Stimulated activated CD4-positive, alpha-beta T cell treated with anti-CD3 and anti-CD28 coated beads, Interleukin-2, amount 100 ng/mL, for 48 hours (primary cell): ENCODE measurements around the gene ZNF526.
A peak's percentile ranks its signal among the peaks of the same experiment; 100 is the strongest.
"Not testable (repeated sequence)": the region's sequence is repeated elsewhere in the genome, so short reads cannot be mapped to it uniquely, and the experiment has no call there.

ENCODE experiments used
- DNase-seq, 2 donors: peaks; one replicate each; pipeline ENCODE4 v3.0.0-alpha.2; 2020

ZNF526 gene

DNA sequence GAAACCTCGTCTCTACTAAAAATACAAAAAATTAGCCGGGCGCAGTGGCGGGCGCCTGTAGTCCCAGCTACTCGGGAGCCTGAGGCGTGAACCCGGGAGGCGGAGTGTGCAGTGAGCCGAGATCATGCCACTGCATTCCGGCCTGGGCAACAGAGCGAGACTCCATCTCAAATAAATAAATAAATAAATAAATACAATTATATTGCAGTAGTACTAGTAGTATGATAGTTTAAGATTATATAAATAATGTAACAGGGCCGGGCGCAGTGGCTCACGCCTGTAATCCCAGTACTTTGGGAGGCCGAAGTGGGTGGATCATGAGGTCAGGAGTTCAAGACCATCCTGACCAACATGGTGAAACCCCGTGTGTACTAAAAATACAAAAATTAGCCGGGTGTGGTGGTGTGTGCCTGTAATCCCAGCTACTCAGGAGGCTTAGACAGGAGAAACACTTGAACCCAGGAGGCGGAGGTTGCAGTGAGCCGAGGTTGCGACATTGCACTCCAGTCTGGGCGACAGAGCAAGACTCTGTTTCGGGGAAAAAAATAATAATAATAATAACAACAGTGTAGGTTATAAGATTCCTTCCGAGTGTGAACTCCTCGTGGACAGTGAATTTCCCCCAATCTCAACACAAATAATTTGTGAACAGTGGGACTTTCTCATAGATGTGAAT, 47.0 kb downstream of the ZNF526 start:
- not testable (repeated sequence) for DNase-seq

DNA sequence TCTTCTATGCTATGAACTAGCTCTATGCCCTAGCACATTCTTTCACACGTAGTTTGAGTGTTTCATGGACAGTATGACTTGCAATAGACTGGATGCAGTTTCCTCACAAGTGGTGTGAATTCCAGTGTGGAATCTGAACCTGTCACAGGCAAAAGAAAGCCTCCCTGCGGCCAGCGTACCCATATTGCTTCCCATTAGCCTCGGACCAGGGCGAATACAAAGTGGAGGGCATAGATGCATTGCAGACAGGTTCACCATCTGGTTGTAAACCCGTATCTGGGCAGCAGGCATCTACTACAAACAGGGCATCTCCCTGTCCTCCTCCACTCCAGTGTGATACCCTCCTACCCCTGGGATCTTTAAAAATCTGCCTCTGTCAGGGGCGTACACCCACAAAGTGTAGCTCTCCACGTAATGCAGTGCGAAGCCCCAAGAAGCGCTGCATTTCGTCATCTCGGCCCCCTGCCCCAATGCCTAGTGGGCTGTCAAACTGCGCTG, 47.6 kb downstream of the ZNF526 start:
- DNase-seq, result no peak

- DNase-seq, result peak; percentile 93 to 96
These were observed 48.1 kb downstream of the ZNF526 start for GRCh38 chr19:42268142-42268703.

GRCh38 chr19:42268704-42269477, 48.8 kb downstream of the ZNF526 start, which contains the start of gene CIC:
Gene CIC (plus strand): TSS chr19:42269252. CDS start chr19:42271784, 2,532 bp downstream.
- DNase-seq, result peak; percentile 97 to 98

DNA sequence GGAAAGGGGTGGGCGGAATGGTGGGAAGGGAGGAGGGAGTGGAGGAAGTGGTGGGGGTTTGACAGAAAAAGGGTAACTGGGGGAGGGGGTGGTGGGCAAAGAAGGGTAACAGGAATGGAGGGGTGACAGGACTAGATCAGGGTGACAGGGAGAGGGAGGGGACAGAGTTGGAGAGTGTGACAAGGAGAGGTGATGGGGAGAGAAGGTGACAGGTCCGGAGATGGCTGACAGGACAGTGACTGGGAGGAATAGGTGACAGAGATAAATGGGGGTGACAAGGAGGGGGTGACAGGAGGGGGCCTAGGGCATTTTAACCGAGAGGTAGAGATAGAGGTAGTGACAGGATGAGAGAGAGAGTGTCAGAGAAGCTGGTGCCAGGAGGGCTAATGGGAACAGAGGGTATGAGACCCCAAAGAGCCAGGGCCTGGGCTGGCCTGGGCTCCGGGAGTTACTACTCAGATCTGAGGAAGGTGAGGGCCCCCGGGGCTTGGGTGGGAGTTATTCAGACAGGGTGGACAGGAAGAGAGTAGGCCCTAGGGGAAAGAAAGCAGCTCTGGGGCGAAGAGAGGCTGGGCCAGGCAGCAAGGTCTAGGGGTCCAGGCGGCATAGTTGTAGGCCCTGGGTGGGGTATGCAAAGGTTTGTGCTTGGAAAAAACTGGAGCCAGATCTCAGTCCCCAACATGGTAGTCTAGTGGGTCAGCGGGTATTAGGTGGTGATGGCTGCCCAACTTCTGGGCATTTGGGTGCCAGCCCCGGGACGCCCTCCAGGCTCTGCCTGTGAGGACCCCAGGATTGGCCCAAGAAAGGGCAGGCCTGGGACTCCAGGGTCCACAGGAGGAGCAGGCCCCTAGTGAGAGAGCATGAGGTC, 49.6 kb downstream of the ZNF526 start:
- DNase-seq, result no peak

GRCh38 chr19:42270346-42271044, 50.4 kb downstream of the ZNF526 start:
- DNase-seq, result peak; percentile 53 to 56

GRCh38 chr19:42271045-42271419, 50.9 kb downstream of the ZNF526 start:
- no peak for DNase-seq

- DNase-seq, result no peak
These were observed 51.9 kb downstream of the ZNF526 start for GRCh38 chr19:42271861-42272534.

DNA sequence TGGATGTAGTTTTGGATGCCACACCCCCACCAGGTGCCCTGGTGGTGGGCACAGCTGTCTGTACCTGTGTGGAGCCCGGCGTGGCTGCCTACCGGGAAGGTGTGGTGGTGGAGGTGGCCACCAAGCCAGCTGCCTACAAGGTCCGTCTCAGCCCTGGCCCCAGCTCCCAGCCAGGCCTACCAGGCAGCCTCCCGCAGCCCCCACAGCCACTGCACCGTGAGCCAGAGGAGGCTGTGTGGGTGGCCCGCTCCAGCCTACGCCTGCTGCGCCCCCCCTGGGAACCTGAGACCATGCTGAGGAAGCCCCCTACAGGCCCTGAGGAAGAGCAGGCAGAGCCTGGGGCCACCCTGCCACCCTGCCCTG, 52.4 kb downstream of the ZNF526 start:
- no peak for DNase-seq

DNA sequence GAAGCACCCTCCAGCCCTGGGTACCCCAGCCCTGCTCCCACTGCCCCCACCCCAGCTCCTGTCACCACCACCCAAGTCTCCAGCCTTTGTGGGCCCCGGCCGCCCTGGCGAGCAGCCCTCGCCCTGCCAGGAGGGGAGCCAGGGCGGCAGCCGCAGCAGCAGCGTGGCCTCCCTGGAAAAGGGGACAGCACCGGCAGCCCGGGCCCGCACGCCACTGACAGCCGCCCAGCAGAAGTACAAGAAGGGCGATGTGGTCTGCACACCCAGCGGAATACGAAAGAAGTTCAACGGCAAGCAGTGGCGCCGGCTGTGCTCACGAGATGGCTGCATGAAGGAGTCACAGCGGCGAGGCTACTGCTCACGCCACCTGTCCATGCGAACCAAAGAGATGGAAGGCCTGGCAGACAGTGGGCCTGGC, 52.9 kb downstream of the ZNF526 start:
- no peak for DNase-seq

DNA sequence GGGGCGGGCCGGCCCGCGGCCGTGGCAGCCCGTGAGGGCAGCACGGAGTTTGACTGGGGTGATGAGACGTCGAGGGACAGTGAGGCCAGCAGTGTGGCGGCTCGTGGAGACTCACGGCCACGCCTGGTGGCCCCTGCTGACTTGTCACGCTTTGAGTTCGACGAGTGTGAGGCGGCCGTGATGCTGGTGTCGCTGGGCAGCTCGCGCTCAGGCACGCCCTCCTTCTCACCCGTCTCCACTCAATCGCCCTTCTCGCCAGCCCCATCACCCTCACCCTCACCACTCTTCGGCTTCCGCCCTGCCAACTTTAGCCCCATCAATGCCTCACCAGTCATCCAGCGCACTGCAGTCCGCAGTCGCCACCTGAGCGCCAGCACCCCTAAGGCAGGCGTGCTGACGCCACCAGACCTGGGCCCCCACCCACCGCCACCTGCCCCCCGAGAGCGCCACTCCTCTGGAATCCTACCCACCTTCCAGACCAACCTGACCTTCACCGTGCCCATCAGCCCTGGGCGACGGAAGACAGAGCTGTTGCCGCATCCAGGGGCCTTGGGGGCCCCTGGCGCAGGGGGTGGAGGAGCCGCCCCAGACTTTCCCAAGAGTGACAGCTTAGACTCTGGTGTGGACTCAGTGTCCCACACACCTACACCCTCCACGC, 53.4 kb downstream of the ZNF526 start:
- no peak for DNase-seq

DNA sequence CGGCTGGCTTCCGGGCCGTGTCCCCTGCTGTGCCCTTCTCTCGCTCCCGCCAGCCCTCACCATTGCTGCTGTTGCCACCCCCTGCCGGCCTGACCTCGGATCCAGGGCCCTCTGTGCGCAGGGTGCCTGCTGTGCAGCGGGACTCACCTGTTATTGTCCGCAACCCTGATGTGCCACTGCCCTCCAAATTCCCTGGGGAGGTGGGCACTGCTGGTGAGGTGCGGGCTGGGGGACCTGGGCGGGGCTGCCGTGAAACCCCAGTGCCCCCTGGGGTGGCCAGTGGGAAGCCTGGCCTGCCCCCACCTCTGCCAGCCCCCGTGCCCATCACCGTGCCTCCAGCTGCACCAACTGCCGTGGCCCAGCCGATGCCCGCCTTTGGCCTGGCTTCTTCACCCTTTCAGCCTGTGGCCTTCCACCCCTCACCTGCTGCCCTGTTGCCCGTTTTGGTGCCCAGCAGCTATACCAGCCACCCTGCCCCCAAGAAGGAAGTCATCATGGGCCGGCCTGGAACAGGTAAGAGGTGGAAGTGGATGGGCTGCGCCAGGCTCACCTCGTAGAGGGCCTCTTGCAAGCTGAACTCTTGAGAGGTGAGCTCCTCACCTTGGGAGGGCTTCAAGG, 54.1 kb downstream of the ZNF526 start:
- DNase-seq, result no peak

- DNase-seq, result no peak
These were observed 55.0 kb downstream of the ZNF526 start for GRCh38 chr19:42275103-42275502.

DNA sequence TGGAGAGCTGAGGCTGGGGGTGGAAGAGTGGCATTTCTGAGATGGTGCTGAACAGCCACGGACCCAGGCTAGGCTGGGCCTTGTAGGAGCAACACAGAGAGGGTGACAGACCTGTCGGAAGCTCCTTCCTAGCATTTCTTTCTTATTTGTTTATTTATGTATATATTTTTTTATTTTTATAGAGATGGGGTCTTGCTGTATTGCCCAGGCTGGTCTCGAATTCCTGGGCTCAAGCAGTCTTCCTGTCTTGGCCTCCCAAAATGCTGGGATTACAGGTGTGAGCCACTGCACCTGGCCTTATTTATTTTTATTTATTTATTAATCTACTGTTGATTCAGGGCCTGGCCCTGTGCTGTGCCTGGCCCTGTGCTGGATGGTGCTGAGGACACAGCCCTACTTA, 55.4 kb downstream of the ZNF526 start:
- DNase-seq, result no peak

GRCh38 chr19:42276284-42276683, 56.2 kb downstream of the ZNF526 start:
- no peak for DNase-seq

GRCh38 chr19:42276821-42277220, 56.7 kb downstream of the ZNF526 start:
- DNase-seq, result no peak
